Measurements from ENCODE around the gene CASP7. TPM values are rescaled to one million over a fixed set of nuclear protein-coding genes. Genes with fewer than 3 reads are reported as not detected.
"Not testable (repeated sequence)": the region's sequence is repeated elsewhere in the genome, so short reads cannot be mapped to it uniquely, and the experiment has no call there.

CASP7 gene
- polyA plus RNA-seq, 1 donor = 31.3 TPM

GRCh38 chr10:113647812-113648211 is 31.9 kb upstream of the CASP7 start:
- DNase-seq = no peak
- H3K27ac ChIP-seq (ENCODE audit: low read length) = no peak overlapping the region
- H3K4me1 ChIP-seq (ENCODE audit: control insufficient read depth, insufficient read depth, low read length) = no peaks in the 10 kb centered on the region
- H3K4me3 ChIP-seq (ENCODE audit: low read length) = no peak overlapping the region
- WGBS (ENCODE audit: insufficient coverage, low lambda C conversion rate) = no CpG with 5 or more reads among the region's 3 CpGs
- H3K9me3 ChIP-seq (ENCODE audit: control insufficient read depth, low read depth, low read length) = no peaks in the 10 kb centered on the region
- H3K27me3 ChIP-seq (ENCODE audit: control insufficient read depth, insufficient read depth, low read length) = peaks cover 6% of the 10 kb centered on the region
- no peaks in the 10 kb centered on the region for H3K36me3 ChIP-seq (ENCODE audit: control insufficient read depth, insufficient read depth, low read length)

GRCh38 chr10:113648478-113648877 is 31.2 kb upstream of the CASP7 start:
- H3K4me3 ChIP-seq (ENCODE audit: low read length) = no peak overlapping the region
- 90% methylated on average over 1 of the region's 3 CpGs for WGBS (ENCODE audit: insufficient coverage, low lambda C conversion rate)
- DNase-seq = no peak
- no peak overlapping the region for H3K27ac ChIP-seq (ENCODE audit: low read length)
- no peaks in the 10 kb centered on the region for H3K4me1 ChIP-seq (ENCODE audit: control insufficient read depth, insufficient read depth, low read length)
- H3K9me3 ChIP-seq (ENCODE audit: control insufficient read depth, low read depth, low read length) = no peaks in the 10 kb centered on the region
- H3K27me3 ChIP-seq (ENCODE audit: control insufficient read depth, insufficient read depth, low read length) = peaks cover 8% of the 10 kb centered on the region
- H3K36me3 ChIP-seq (ENCODE audit: control insufficient read depth, insufficient read depth, low read length) = no peaks in the 10 kb centered on the region

- Histone ChIP-seq H3K36me3 (ENCODE audit: control insufficient read depth, insufficient read depth, low read length) (no peaks in the 10 kb centered on the region), H3K27ac (ENCODE audit: low read length) (no peak overlapping the region), H3K4me1 (ENCODE audit: control insufficient read depth, insufficient read depth, low read length) (no peaks in the 10 kb centered on the region), H3K4me3 (ENCODE audit: low read length) (no peak overlapping the region), H3K27me3 (ENCODE audit: control insufficient read depth, insufficient read depth, low read length) (peaks cover 12% of the 10 kb centered on the region), H3K9me3 (ENCODE audit: control insufficient read depth, low read depth, low read length) (no peaks in the 10 kb centered on the region)
- DNase-seq = no peak
- no CpG with 5 or more reads among the region's 2 CpGs for WGBS (ENCODE audit: insufficient coverage, low lambda C conversion rate)
These were observed 29.5 kb upstream of the CASP7 start for GRCh38 chr10:113650172-113650571.

GRCh38 chr10:113651021-113651420 is 28.7 kb upstream of the CASP7 start:
- no peak for DNase-seq
- Histone ChIP-seq H3K27me3 (ENCODE audit: control insufficient read depth, insufficient read depth, low read length) (peaks cover 12% of the 10 kb centered on the region), H3K4me3 (ENCODE audit: low read length) (no peak overlapping the region), H3K27ac (ENCODE audit: low read length) (no peak overlapping the region), H3K4me1 (ENCODE audit: control insufficient read depth, insufficient read depth, low read length) (no peaks in the 10 kb centered on the region), H3K36me3 (ENCODE audit: control insufficient read depth, insufficient read depth, low read length) (no peaks in the 10 kb centered on the region), H3K9me3 (ENCODE audit: control insufficient read depth, low read depth, low read length) (no peaks in the 10 kb centered on the region)
- no CpG with 5 or more reads among the region's 2 CpGs for whole genome bisulfite sequencing (ENCODE audit: insufficient coverage, low lambda C conversion rate)

- DNase-seq = no peak
- Histone ChIP-seq H3K9me3 (ENCODE audit: control insufficient read depth, low read depth, low read length) (no peaks in the 10 kb centered on the region), H3K4me3 (ENCODE audit: low read length) (no peak overlapping the region), H3K4me1 (ENCODE audit: control insufficient read depth, insufficient read depth, low read length) (no peaks in the 10 kb centered on the region), H3K27me3 (ENCODE audit: control insufficient read depth, insufficient read depth, low read length) (peaks cover 7% of the 10 kb centered on the region), H3K27ac (ENCODE audit: low read length) (no peak overlapping the region), H3K36me3 (ENCODE audit: control insufficient read depth, insufficient read depth, low read length) (no peaks in the 10 kb centered on the region)
- WGBS (ENCODE audit: insufficient coverage, low lambda C conversion rate) = no CpG with 5 or more reads among the region's 1 CpG
These were observed 27.8 kb upstream of the CASP7 start for GRCh38 chr10:113651898-113652297.

GRCh38 chr10:113652456-113652855 is 27.3 kb upstream of the CASP7 start:
- not testable (repeated sequence) for H3K27ac ChIP-seq (ENCODE audit: low read length); DNase-seq; H3K4me3 ChIP-seq (ENCODE audit: low read length); H3K36me3 ChIP-seq (ENCODE audit: control insufficient read depth, insufficient read depth, low read length); H3K4me1 ChIP-seq (ENCODE audit: control insufficient read depth, insufficient read depth, low read length); H3K27me3 ChIP-seq (ENCODE audit: control insufficient read depth, insufficient read depth, low read length); H3K9me3 ChIP-seq (ENCODE audit: control insufficient read depth, low read depth, low read length)
- WGBS (ENCODE audit: insufficient coverage, low lambda C conversion rate) = 86% methylated on average over 2 of the region's 3 CpGs

- H3K9me3 ChIP-seq (ENCODE audit: control insufficient read depth, low read depth, low read length) = no peaks in the 10 kb centered on the region
- no CpG with 5 or more reads among the region's 2 CpGs for WGBS (ENCODE audit: insufficient coverage, low lambda C conversion rate)
- no peaks in the 10 kb centered on the region for H3K36me3 ChIP-seq (ENCODE audit: control insufficient read depth, insufficient read depth, low read length)
- H3K27me3 ChIP-seq (ENCODE audit: control insufficient read depth, insufficient read depth, low read length) = peaks cover 10% of the 10 kb centered on the region
- no peak overlapping the region for H3K27ac ChIP-seq (ENCODE audit: low read length)
- H3K4me3 ChIP-seq (ENCODE audit: low read length) = no peak overlapping the region
- no peak for DNase-seq
- H3K4me1 ChIP-seq (ENCODE audit: control insufficient read depth, insufficient read depth, low read length) = no peaks in the 10 kb centered on the region
These were observed 22.8 kb upstream of the CASP7 start for GRCh38 chr10:113656896-113657295.

- Histone ChIP-seq H3K4me3 (ENCODE audit: low read length) (no peak overlapping the region), H3K36me3 (ENCODE audit: control insufficient read depth, insufficient read depth, low read length) (no peaks in the 10 kb centered on the region), H3K4me1 (ENCODE audit: control insufficient read depth, insufficient read depth, low read length) (no peaks in the 10 kb centered on the region), H3K27me3 (ENCODE audit: control insufficient read depth, insufficient read depth, low read length) (peaks cover 12% of the 10 kb centered on the region), H3K27ac (ENCODE audit: low read length) (no peak overlapping the region), H3K9me3 (ENCODE audit: control insufficient read depth, low read depth, low read length) (no peaks in the 10 kb centered on the region)
- DNase-seq = no peak
These were observed 22.2 kb upstream of the CASP7 start for GRCh38 chr10:113657544-113657943.

- Histone ChIP-seq H3K27ac (ENCODE audit: low read length) (no peak overlapping the region), H3K4me3 (ENCODE audit: low read length) (no peak overlapping the region), H3K4me1 (ENCODE audit: control insufficient read depth, insufficient read depth, low read length) (no peaks in the 10 kb centered on the region), H3K27me3 (ENCODE audit: control insufficient read depth, insufficient read depth, low read length) (peaks cover 9% of the 10 kb centered on the region), H3K36me3 (ENCODE audit: control insufficient read depth, insufficient read depth, low read length) (no peaks in the 10 kb centered on the region), H3K9me3 (ENCODE audit: control insufficient read depth, low read depth, low read length) (no peaks in the 10 kb centered on the region)
- DNase-seq = no peak
- WGBS (ENCODE audit: insufficient coverage, low lambda C conversion rate) = no CpG with 5 or more reads among the region's 2 CpGs
These were observed 18.4 kb upstream of the CASP7 start for GRCh38 chr10:113661332-113661731.

GRCh38 chr10:113663142-113663541 is 16.6 kb upstream of the CASP7 start:
- no peaks in the 10 kb centered on the region for H3K36me3 ChIP-seq (ENCODE audit: control insufficient read depth, insufficient read depth, low read length)
- H3K27ac ChIP-seq (ENCODE audit: low read length) = no peak overlapping the region
- 100% methylated on average over 1 of the region's 5 CpGs for WGBS (ENCODE audit: insufficient coverage, low lambda C conversion rate)

GRCh38 chr10:113663908-113664307 is 15.8 kb upstream of the CASP7 start, which contains the start of gene NRAP:
TSS of gene NRAP (minus strand) at chr10:113664041. CDS start at chr10:113663882, 159 bp downstream.
- no CpG with 5 or more reads among the region's 5 CpGs for WGBS (ENCODE audit: insufficient coverage, low lambda C conversion rate)
- no peaks in the 10 kb centered on the region for H3K36me3 ChIP-seq (ENCODE audit: control insufficient read depth, insufficient read depth, low read length)

More at GRCh38 chr10:113663142-113663541, 16.6 kb upstream of the CASP7 start:
- peaks cover 9% of the 10 kb centered on the region for H3K27me3 ChIP-seq (ENCODE audit: control insufficient read depth, insufficient read depth, low read length)
- H3K9me3 ChIP-seq (ENCODE audit: control insufficient read depth, low read depth, low read length) = no peaks in the 10 kb centered on the region
- H3K4me1 ChIP-seq (ENCODE audit: control insufficient read depth, insufficient read depth, low read length) = no peaks in the 10 kb centered on the region
- no peak for DNase-seq
- H3K4me3 ChIP-seq (ENCODE audit: low read length) = no peak overlapping the region

More at GRCh38 chr10:113663908-113664307, 15.8 kb upstream of the CASP7 start, which contains the start of gene NRAP:
- peaks cover 9% of the 10 kb centered on the region for H3K27me3 ChIP-seq (ENCODE audit: control insufficient read depth, insufficient read depth, low read length)
- H3K4me1 ChIP-seq (ENCODE audit: control insufficient read depth, insufficient read depth, low read length) = no peaks in the 10 kb centered on the region
- no peak for DNase-seq
- no peaks in the 10 kb centered on the region for H3K9me3 ChIP-seq (ENCODE audit: control insufficient read depth, low read depth, low read length)
- H3K4me3 ChIP-seq (ENCODE audit: low read length) = no peak within 1 kb of the TSS
- H3K27ac ChIP-seq (ENCODE audit: low read length) = no peak within 1 kb of the TSS

Measured in large intestine (tissue), 3 donors.